Activated naive CD4-positive, alpha-beta T cell treated with anti-CD3 and anti-CD28 coated beads, Interleukin-2, amount 50 U/mL, for 72 hours (primary cell): Measurements from ENCODE around the gene NPHP4. TPM values are rescaled to one million over a fixed set of nuclear protein-coding genes. Genes with fewer than 3 reads are reported as not detected.

Source experiments
- ATAC-seq, 2 donors: fragments of 150-1000 bp; cut with Tn5 transposase; 2 replicates each; pipeline ENCODE4 v1.10.0; 2021; ENCODE audit warnings: mild to moderate bottlenecking in 2 of 2, moderate library complexity in 2 of 2
- DNase-seq, 2 donors: peaks; one replicate each; pipeline ENCODE4 v3.0.0; 2021 to 2022; ENCODE audit warnings: low spot score in 2 of 2
- H3K27ac Mint-ChIP-seq, 2 donors: one replicate each; pipeline ENCODE4 v1.8.0; 2022; ENCODE audit warnings: mild to moderate bottlenecking in 2 of 2, mixed read lengths in 2 of 2
- H3K36me3 Mint-ChIP-seq, 2 donors: one replicate each; pipeline ENCODE4 v1.8.0; 2022; ENCODE audit warnings: mixed read lengths in 2 of 2
- H3K9me3 Mint-ChIP-seq, 2 donors: one replicate each; pipeline ENCODE4 v1.8.0; 2022; ENCODE audit warnings: mixed read lengths in 2 of 2
- total RNA-seq, 2 donors: library from RNA; stranded (reverse); gene quantifications; one replicate each; pipeline ENCODE4 v1.2.3, GENCODE V29; 2022

Gene NPHP4
- total RNA-seq, 2 donors from 2014 or later: 10.0 to 22.5 TPM

DNA sequence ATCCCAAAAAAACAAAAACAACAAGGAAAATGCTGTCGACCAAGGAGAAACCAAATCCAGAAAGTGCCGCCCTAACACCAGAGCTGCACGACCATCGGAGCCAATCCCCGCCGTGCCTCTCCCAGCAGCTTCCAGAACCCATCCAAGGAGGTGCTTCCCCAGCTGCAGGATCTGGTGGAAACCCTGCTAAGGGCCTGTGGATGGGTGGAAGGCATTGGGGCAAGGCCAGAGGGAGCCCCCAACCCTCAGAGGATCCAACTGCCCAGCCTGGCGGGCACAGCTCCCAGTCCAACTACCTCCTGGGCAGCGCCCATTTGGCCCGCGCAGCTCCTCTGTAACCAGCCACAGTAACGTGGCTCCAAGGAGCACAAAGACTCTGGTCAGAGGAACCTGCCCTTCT is 81.6 kb downstream of the NPHP4 start:
- Mint-ChIP-seq H3K9me3 (no peaks in the 10 kb centered on the region), H3K27ac (no peak overlapping the region), H3K36me3 (no peaks in the 10 kb centered on the region)
- DNase-seq (no peak), ATAC-seq (no peak)

DNA sequence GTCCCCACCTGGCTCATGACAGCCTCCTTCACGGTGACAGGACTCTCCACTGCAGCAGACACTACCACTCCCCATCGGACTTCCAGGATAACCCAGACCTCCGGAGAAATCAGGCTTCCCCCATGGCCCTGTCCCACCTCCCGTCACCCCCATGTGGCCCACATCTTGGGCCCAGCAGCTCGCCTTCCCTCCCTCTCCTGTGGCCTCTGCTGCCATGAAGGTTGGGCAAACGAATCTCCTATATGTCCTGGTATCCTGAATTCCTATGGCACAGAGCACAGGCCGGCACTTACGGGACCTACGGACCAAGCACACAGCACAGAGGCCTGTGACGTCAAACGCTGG is 82.0 kb downstream of the NPHP4 start:
- no peak for ATAC-seq
- peak overlapping the region in 1 of 2 donors; percentile 87 for H3K27ac Mint-ChIP-seq
- no peak for DNase-seq
- no peaks in the 10 kb centered on the region for H3K9me3 Mint-ChIP-seq
- H3K36me3 Mint-ChIP-seq: no peaks in the 10 kb centered on the region

- Mint-ChIP-seq H3K9me3 (no peaks in the 10 kb centered on the region), H3K27ac (peak overlapping the region in 1 of 2 donors; percentile 87), H3K36me3 (no peaks in the 10 kb centered on the region)
- DNase-seq (no peak), ATAC-seq (no peak)
Measured at GRCh38 chr1:5909576-5910275, 82.5 kb downstream of the NPHP4 start.

DNA sequence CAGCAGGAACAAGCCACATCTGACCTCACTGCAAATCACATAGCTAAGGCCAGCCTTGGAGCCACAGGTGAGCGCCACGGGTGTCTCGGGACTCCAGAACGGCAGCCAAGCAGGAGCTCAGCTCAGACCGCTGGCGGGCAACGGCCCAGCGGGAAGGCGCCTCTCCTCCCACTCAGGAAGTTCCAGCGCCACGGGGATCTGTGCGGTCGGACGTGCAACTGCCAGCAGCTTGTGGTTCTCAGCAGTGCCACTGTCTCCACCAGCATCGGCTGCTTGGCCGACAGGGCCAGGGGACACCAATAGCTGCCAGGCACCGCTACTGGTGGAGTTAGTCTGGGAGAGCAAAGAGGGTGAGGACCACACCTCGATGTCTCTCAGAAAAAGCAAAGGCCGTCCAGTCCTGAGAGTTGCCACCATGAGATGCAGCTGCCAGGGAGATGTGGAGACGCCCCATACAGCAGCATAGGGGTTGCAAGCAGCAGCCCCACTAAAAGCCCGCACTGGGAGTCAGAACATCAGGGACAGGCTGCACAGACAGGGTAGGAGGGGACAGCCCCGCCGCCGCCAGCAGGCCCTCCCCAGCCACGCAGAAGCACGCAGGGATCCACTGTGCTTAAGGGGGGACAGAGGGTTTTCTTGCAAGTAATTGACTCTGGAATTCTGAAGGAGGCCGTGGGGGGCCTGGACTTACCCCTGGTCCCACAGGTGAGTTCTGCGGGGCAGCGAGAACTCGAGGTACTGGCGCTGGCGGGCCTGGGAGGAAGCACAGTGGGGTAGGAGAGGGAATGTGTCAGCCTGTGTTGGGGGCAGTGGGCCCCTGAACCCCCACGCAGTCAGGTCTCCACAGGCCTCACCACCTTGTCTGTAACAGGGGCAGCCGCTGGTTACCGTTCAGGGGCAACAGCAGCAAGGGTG is 83.5 kb downstream of the NPHP4 start:
- Mint-ChIP-seq H3K36me3 (no peaks in the 10 kb centered on the region), H3K27ac (peak overlapping the region in 1 of 2 donors; percentile 14), H3K9me3 (no peaks in the 10 kb centered on the region)
- DNase-seq (no peak), ATAC-seq (no peak)

DNA sequence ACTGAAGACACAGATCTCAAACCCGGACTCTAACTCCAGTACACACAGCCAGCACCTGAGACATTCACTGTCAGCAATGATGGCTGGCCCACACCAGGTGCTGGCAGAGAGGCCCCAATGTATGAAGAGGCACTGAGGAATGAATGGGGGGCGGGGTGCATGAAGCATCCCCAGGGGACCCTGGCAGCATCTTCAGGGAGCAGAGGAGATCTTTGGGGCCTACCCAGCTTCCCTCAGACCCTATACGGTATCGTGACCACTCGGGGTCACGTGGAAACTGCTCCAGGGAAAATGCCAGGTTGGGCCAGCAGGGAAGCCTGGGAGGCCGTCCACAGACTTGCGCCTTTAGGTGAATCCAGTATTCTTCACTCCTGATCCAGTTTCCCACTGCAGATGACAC is 84.3 kb downstream of the NPHP4 start:
- Mint-ChIP-seq H3K36me3 (no peaks in the 10 kb centered on the region), H3K27ac (no peak overlapping the region), H3K9me3 (no peaks in the 10 kb centered on the region)
- ATAC-seq: no peak
- DNase-seq: no peak

DNA sequence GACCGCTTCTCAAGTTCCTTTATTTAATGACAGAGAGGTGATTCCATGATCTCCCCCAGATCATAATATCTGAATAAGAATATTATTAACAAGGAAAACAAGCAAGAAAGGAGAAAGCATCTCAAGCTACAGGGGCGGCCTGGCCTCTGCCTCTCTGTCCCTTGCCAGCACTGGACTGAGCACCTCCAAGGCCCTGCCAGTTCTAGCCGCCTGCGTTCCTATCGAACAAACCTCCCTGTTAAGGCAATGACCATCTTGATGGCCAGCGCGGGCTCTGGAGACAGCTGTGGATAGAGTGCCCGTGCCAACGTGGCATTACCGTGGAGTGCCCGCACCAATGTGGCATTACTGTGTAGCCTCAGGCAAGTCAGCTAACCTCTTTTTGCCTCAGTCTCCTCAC is 84.8 kb downstream of the NPHP4 start:
- DNase-seq: no peak
- Mint-ChIP-seq H3K27ac (no peak overlapping the region), H3K36me3 (no peaks in the 10 kb centered on the region), H3K9me3 (no peaks in the 10 kb centered on the region)
- ATAC-seq: no peak

DNA sequence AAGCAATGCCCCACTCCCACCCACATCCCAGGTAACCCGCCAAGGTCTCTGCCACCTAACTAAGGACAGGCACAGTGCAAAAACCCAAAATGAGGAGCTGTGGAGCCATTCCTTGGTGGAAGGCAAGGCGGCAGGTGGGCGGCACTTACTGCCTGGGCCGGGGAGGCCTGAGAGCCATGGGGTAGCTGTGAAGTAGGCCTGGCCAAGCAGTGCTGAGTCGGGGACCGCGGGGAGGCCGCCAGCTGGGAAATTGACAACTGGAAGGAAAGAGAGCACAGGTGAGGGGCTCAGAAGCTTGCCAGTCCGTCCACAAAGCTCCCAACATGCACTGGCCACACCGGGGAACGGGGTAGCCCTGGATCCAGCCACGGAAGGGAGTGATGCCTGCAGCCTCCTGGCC is 85.3 kb downstream of the NPHP4 start:
- DNase-seq (no peak), ATAC-seq (no peak)
- no peaks in the 10 kb centered on the region for H3K36me3 Mint-ChIP-seq
- H3K27ac Mint-ChIP-seq: no peak overlapping the region
- H3K9me3 Mint-ChIP-seq: no peaks in the 10 kb centered on the region

DNA sequence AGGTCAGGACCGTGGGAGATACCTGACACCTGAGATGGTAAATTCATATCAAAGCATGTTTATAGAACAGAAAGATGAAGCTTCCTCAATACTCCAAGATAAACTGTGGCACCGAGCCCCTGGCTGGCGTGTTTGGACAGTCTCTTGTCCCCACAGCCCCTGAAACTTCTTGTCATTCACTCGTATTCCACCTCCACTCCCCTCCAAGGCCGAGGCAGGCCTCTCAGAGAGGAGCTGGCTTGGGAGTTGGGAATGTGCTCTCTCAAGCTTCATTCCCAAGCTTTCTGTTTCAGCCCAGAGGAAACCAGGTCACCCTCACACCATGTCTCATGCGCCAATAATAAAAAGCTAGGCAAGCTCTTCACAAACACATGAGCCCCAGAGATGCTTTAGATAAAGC is 86.1 kb downstream of the NPHP4 start:
- H3K9me3 Mint-ChIP-seq: no peaks in the 10 kb centered on the region
- ATAC-seq (no peak), DNase-seq (no peak)
- no peaks in the 10 kb centered on the region for H3K36me3 Mint-ChIP-seq
- H3K27ac Mint-ChIP-seq: no peak overlapping the region

GRCh38 chr1:5905436-5905835 is 86.8 kb downstream of the NPHP4 start:
- no peak overlapping the region for H3K27ac Mint-ChIP-seq
- DNase-seq (no peak), ATAC-seq (no peak)
- no peaks in the 10 kb centered on the region for H3K36me3 Mint-ChIP-seq
- no peaks in the 10 kb centered on the region for H3K9me3 Mint-ChIP-seq

DNA sequence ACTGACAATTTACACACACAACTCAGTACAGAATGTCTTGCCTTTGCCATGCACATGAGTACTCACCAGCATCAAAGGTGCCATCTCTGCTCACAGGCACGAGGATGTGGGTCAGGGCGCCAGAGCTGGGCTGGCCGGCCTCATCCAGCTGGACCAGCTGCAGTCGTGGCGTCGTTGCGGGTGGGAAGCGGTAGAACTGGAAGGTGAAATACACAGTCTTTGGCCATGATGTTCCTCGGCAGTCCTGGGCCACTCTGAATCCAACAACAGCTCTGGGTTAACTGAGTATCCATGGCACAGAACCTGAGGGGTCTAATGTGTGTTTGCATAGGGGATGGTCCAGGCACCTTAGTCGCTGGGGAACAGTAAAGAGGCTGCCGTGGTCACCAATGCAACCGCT is 87.7 kb downstream of the NPHP4 start:
- ATAC-seq: no peak
- no peak for DNase-seq
- Mint-ChIP-seq H3K36me3 (no peaks in the 10 kb centered on the region), H3K9me3 (no peaks in the 10 kb centered on the region), H3K27ac (no peak overlapping the region)

DNA sequence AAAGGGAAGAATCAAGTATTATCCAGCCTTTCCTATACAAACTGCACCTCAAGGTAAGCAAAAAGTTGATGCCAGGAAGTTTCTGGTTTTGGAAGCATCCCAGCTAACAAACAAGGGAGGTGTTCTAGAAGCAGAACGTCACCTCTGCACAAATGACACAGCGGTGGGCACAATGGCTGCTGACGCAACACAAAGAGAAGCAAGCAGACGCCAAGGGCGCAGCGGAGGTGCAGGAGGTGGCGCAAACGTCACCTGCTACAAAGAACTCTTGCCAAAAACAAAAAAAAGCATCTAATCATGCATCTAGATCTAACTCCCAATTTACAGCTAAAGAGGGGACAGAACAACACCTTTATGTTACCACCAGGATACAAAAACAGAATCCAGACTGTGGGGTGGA is 88.5 kb downstream of the NPHP4 start:
- Mint-ChIP-seq H3K27ac (no peak overlapping the region), H3K9me3 (no peaks in the 10 kb centered on the region), H3K36me3 (no peaks in the 10 kb centered on the region)
- ATAC-seq (no peak), DNase-seq (no peak)

GRCh38 chr1:5903031-5903430 is 89.2 kb downstream of the NPHP4 start:
- no peak for ATAC-seq
- H3K9me3 Mint-ChIP-seq: no peaks in the 10 kb centered on the region
- no peak overlapping the region for H3K27ac Mint-ChIP-seq
- no peaks in the 10 kb centered on the region for H3K36me3 Mint-ChIP-seq
- no peak for DNase-seq

DNA sequence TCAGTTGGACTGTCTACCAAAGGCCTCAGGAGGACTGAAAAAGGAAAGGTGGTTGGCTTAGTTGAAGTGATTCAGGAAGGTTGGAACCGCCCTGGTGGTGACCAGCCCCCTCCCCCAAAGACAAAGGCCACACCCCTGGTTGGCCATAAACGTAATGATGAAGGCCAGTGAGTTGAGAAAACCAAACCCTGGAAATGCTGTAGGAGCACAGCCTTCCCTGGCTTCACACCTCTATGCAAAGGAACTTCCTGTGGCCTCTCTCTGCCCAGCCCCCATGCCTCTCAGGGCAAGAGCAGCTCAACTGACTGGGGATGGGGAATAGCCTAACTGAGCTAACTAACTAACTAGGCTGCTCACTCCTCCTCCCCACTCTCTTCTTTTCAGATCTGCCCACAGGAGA is 90.4 kb downstream of the NPHP4 start:
- no peak for ATAC-seq
- no peak for DNase-seq
- no peaks in the 10 kb centered on the region for H3K9me3 Mint-ChIP-seq
- no peaks in the 10 kb centered on the region for H3K36me3 Mint-ChIP-seq
- peak overlapping the region in 1 of 2 donors; percentile 10 for H3K27ac Mint-ChIP-seq

DNA sequence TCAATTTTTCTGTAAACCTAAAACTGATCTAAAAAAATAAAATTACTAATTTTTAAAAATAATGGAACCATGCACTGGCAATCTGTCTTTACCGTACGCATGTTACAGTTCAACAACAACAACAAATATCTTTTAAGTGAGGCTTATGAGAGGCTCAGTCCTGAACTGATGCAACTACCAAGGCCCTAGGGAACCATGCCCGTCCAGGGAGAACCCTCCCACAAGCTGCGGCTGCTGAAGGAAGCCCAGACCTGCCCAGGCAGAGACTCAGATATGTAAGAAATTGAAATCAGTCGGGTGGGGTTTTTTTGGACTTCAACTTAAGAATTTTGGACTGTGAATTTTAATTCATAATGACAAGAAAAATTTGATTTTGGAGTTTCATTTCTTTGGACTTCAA is 91.1 kb downstream of the NPHP4 start:
- DNase-seq (no peak), ATAC-seq (no peak)
- Mint-ChIP-seq H3K27ac (no peak overlapping the region), H3K9me3 (no peaks in the 10 kb centered on the region), H3K36me3 (no peaks in the 10 kb centered on the region)

DNA sequence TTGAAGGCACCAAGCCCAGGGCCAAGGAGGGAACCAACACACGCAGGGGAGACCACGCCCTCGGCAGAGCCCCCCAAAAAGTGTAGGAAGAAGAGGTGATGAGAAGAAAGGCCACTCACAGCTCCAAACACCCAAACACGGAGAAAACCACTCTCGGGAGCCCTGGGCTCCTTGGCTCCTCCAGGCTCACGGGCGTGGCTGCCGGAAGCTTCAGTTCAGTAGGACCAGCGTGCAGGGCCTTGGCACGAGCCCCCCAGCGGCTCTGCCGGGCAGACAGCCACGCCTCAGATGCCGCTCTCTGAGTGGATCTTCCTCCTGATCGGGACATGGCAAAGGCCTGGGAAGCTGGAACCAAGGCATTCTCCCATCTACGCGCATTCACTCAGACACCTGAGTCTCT is 94.0 kb downstream of the NPHP4 start:
- no peak for DNase-seq
- Mint-ChIP-seq H3K36me3 (peaks cover 0 to 5% of the 10 kb centered on the region in 2 donors), H3K9me3 (no peaks in the 10 kb centered on the region), H3K27ac (peak overlapping the region in 1 of 2 donors; percentile 72)
- no peak for ATAC-seq

DNA sequence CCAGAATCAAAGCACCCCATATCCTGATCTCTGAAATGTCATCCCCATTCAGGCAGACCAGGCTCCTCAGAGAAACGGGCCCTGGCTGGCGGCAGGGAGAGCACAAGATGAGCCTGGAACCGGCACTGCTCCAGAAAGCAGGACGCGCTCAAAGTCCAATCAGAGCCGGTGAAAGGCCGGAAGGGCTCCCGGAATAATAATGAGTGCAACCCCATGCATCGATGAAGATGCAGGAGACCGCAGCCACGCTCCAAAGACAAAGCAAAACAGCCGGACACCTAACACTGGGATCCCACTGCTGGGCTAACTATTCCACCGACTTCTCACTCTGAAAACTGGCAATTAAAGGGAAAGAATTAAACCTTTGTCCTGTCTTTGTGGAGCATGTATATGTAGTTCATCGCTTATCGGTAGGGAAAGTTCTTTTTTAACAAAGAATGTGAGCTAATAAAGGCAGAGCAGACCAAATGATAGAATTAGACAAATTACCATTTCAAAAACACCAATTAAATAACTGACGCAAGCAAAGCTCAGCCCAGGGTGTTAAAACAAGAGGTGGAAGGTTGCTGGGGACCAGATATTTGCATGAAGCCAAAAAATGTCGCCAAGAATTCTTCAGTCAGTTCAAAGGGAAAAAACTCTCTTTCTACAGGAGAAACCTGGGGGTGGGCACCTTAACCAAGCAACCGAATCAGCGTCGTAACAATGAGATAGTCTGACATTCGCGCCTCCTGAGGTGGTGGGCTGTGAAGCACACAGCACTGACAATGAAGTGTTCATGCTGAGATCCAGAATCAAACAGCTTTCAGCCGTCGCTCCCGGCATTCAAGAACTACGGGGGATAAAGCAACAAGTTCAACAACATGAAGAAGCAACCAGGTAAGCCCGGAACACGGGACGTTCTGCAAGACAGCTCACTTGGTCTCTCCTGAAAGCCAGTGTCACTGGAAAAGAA is 95.2 kb downstream of the NPHP4 start:
- no peak for ATAC-seq
- H3K36me3 Mint-ChIP-seq: peaks cover 0 to 5% of the 10 kb centered on the region in 2 donors
- H3K9me3 Mint-ChIP-seq: no peaks in the 10 kb centered on the region
- H3K27ac Mint-ChIP-seq: no peak overlapping the region
- DNase-seq: no peak
